Measurements from ENCODE around the gene DPF1. TPM values are rescaled to one million over a fixed set of nuclear protein-coding genes. Genes with fewer than 3 reads are reported as not detected.
"Not testable (repeated sequence)": the region's sequence is repeated elsewhere in the genome, so short reads cannot be mapped to it uniquely, and the experiment has no call there.

Gene DPF1
- total RNA-seq, 2 experiments from 2014 or later, result 0.75 to 1.2 TPM

- Mint-ChIP-seq H3K4me1 (ENCODE audit: low read depth) (peaks cover 2% of the 10 kb centered on the region), H3K27ac (no peak overlapping the region), H3K36me3 (no peaks in the 10 kb centered on the region), H3K27me3 (peaks cover 3% of the 10 kb centered on the region), H3K9me3 (no peaks in the 10 kb centered on the region), H3K4me3 (no peak overlapping the region)
- DNase-seq, result no peak
- ChIA-PET CTCF (interaction anchor here (0.9 kb wide), 1 partner anchor 91 kb away, joined by 3 read pairs; no protein-coding TSS in a partner anchor), POLR2A (interaction anchor here (0.6 to 0.7 kb wide), 2 partner anchors 107 to 622 kb away, joined by 3 read pairs; no protein-coding TSS in a partner anchor)
- intact Hi-C loops (cut with micrococcal nuclease), result no loop called here
Measured at GRCh38 chr19:38248421-38248820, 24.4 kb upstream of the DPF1 start.

- intact Hi-C loops (cut with micrococcal nuclease), result no loop called here
- ChIA-PET CTCF (no interaction called here), POLR2A (interaction anchor here (0.7 kb wide), 2 partner anchors 106 to 427 kb away, joined by 3 to 4 read pairs; no protein-coding TSS in a partner anchor)
- DNase-seq, result no peak
- Mint-ChIP-seq H3K4me1 (ENCODE audit: low read depth) (peaks cover 2% of the 10 kb centered on the region), H3K27ac (no peak overlapping the region), H3K4me3 (no peak overlapping the region), H3K36me3 (no peaks in the 10 kb centered on the region), H3K27me3 (peaks cover 3% of the 10 kb centered on the region), H3K9me3 (no peaks in the 10 kb centered on the region)
Measured at GRCh38 chr19:38247734-38248268, 23.8 kb upstream of the DPF1 start.

GRCh38 chr19:38247126-38247525 is 23.1 kb upstream of the DPF1 start:
- Mint-ChIP-seq H3K27ac (no peak overlapping the region), H3K4me1 (ENCODE audit: low read depth) (peaks cover 2% of the 10 kb centered on the region), H3K4me3 (no peak overlapping the region), H3K36me3 (no peaks in the 10 kb centered on the region), H3K9me3 (no peaks in the 10 kb centered on the region), H3K27me3 (peaks cover 3% of the 10 kb centered on the region)
- ChIA-PET POLR2A (interaction anchor here (0.7 kb wide), 1 partner anchor 428 kb away, joined by 4 read pairs; no protein-coding TSS in a partner anchor), CTCF (interaction anchor here (1.3 to 2.1 kb wide), 3 partner anchors 89 to 344 kb away, joined by 3 to 6 read pairs (median 5); partner anchors contain the start of gene CATSPERG)
- intact Hi-C loops (cut with micrococcal nuclease), result no loop called here
- no peak for DNase-seq

- Mint-ChIP-seq H3K36me3 (no peaks in the 10 kb centered on the region), H3K27ac (no peak overlapping the region), H3K27me3 (no peaks in the 10 kb centered on the region), H3K9me3 (no peaks in the 10 kb centered on the region), H3K4me3 (no peak overlapping the region), H3K4me1 (ENCODE audit: low read depth) (peaks cover 2% of the 10 kb centered on the region)
- ChIA-PET CTCF (interaction anchor here (0.9 to 2.2 kb wide), 5 partner anchors 74 to 343 kb away, joined by 3 to 6 read pairs (median 5); partner anchors contain the start of genes CATSPERG and KCNK6), POLR2A (no interaction called here)
- intact Hi-C loops (cut with micrococcal nuclease), result no loop called here
- DNase-seq, result no peak
Measured at GRCh38 chr19:38245826-38246498, 21.9 kb upstream of the DPF1 start.

GRCh38 chr19:38243279-38243673 is 19.3 kb upstream of the DPF1 start:
- H3K4me1 Mint-ChIP-seq (ENCODE audit: low read depth), result peaks cover 2% of the 10 kb centered on the region
- no peaks in the 10 kb centered on the region for H3K27me3 Mint-ChIP-seq
- intact Hi-C loops (cut with micrococcal nuclease), result no loop called here
- ChIA-PET POLR2A (interaction anchor here (0.6 kb wide), 1 partner anchor 35 kb away, joined by 3 read pairs; no protein-coding TSS in a partner anchor), CTCF (interaction anchor here (0.7 to 5.1 kb wide), 15 partner anchors 9 to 904 kb away, joined by 3 to 47 read pairs (median 7); partner anchors contain the start of genes CATSPERG, FAM98C, KCNK6 and PSMD8)
- H3K4me3 Mint-ChIP-seq, result no peak overlapping the region
- H3K36me3 Mint-ChIP-seq, result no peaks in the 10 kb centered on the region
- H3K27ac Mint-ChIP-seq, result no peak overlapping the region
- H3K9me3 Mint-ChIP-seq, result no peaks in the 10 kb centered on the region
- DNase-seq, result no peak

- no peak overlapping the region for H3K4me3 Mint-ChIP-seq
- DNase-seq, result no peak
- ChIA-PET POLR2A (no interaction called here), CTCF (interaction anchor here (0.7 to 5.1 kb wide), 2 partner anchors 95 to 230 kb away, joined by 3 to 47 read pairs; partner anchors contain the start of gene CATSPERG)
- no peak overlapping the region for H3K27ac Mint-ChIP-seq
- H3K27me3 Mint-ChIP-seq, result peaks cover 5% of the 10 kb centered on the region
- intact Hi-C loops (cut with micrococcal nuclease), result no loop called here
- H3K9me3 Mint-ChIP-seq, result no peaks in the 10 kb centered on the region
- H3K4me1 Mint-ChIP-seq (ENCODE audit: low read depth), result peaks cover 2% of the 10 kb centered on the region
- no peaks in the 10 kb centered on the region for H3K36me3 Mint-ChIP-seq
Measured at GRCh38 chr19:38239816-38240215, 15.8 kb upstream of the DPF1 start.

- peaks cover 22% of the 10 kb centered on the region for H3K27me3 Mint-ChIP-seq
- POLR2A ChIA-PET, result no interaction called here
Measured at GRCh38 chr19:38234615-38235014, 10.6 kb upstream of the DPF1 start.

GRCh38 chr19:38233740-38234251 is 9.8 kb upstream of the DPF1 start:
- Mint-ChIP-seq H3K36me3 (no peaks in the 10 kb centered on the region), H3K4me1 (ENCODE audit: low read depth) (peaks cover 3% of the 10 kb centered on the region)
- DNase-seq, result peak; percentile 90

More at GRCh38 chr19:38234615-38235014, 10.6 kb upstream of the DPF1 start:
- H3K4me3 Mint-ChIP-seq, result no peak overlapping the region
- H3K36me3 Mint-ChIP-seq, result no peaks in the 10 kb centered on the region
- DNase-seq, result no peak
- no peaks in the 10 kb centered on the region for H3K9me3 Mint-ChIP-seq
- CTCF ChIA-PET, result interaction anchor here (0.5 to 3.1 kb wide), 15 partner anchors 8 to 606 kb away, joined by 3 to 16 read pairs (median 4); partner anchors contain the start of genes CATSPERG, PPP1R14A, PSMD8 and SIPA1L3
- no peak overlapping the region for H3K27ac Mint-ChIP-seq
- H3K4me1 Mint-ChIP-seq (ENCODE audit: low read depth), result no peaks in the 10 kb centered on the region
- intact Hi-C loops (cut with micrococcal nuclease), result no loop called here

GRCh38 chr19:38231918-38232317 is 7.9 kb upstream of the DPF1 start:
- H3K9me3 Mint-ChIP-seq, result no peaks in the 10 kb centered on the region
- ChIA-PET POLR2A (no interaction called here), CTCF (interaction anchor here (1.0 to 1.6 kb wide), 3 partner anchors 12 to 330 kb away, joined by 3 to 6 read pairs (median 5); partner anchors contain the start of gene CATSPERG)
- H3K4me3 Mint-ChIP-seq, result no peak overlapping the region
- H3K36me3 Mint-ChIP-seq, result no peaks in the 10 kb centered on the region
- H3K4me1 Mint-ChIP-seq (ENCODE audit: low read depth), result peaks cover 12% of the 10 kb centered on the region
- no peak overlapping the region for H3K27ac Mint-ChIP-seq
- intact Hi-C loops (cut with micrococcal nuclease), result loop anchor here (2.0 kb wide), 1 partner anchor 105 kb away; no protein-coding TSS in a partner anchor
- peaks cover 29% of the 10 kb centered on the region for H3K27me3 Mint-ChIP-seq
- no peak for DNase-seq

More at GRCh38 chr19:38233740-38234251, 9.8 kb upstream of the DPF1 start:
- ChIA-PET POLR2A (no interaction called here), CTCF (interaction anchor here (0.5 to 3.1 kb wide), 13 partner anchors 8 to 331 kb away, joined by 3 to 16 read pairs (median 4); partner anchors contain the start of genes CATSPERG, FAM98C and PSMD8)
- intact Hi-C loops (cut with micrococcal nuclease), result loop anchor here (2.0 kb wide), 1 partner anchor 103 kb away; no protein-coding TSS in a partner anchor
- peaks cover 23% of the 10 kb centered on the region for H3K27me3 Mint-ChIP-seq
- no peak overlapping the region for H3K4me3 Mint-ChIP-seq
- peak overlapping the region; percentile 8 for H3K27ac Mint-ChIP-seq
- no peaks in the 10 kb centered on the region for H3K9me3 Mint-ChIP-seq

- H3K27ac Mint-ChIP-seq; H3K36me3 Mint-ChIP-seq; H3K9me3 Mint-ChIP-seq; H3K4me3 Mint-ChIP-seq; intact Hi-C loops (cut with micrococcal nuclease); DNase-seq: not testable (repeated sequence)
- ChIA-PET POLR2A (interaction anchor here (0.8 kb wide), 1 partner anchor 144 kb away, joined by 4 read pairs; the partner anchor contains the start of gene PSMD8), CTCF (interaction anchor here (1.0 to 2.4 kb wide), 3 partner anchors 35 to 136 kb away, joined by 4 to 8 read pairs (median 6); partner anchors contain the start of genes CATSPERG and SPINT2)
- Mint-ChIP-seq H3K27me3 (peaks cover 38% of the 10 kb centered on the region), H3K4me1 (ENCODE audit: low read depth) (peaks cover 12% of the 10 kb centered on the region)
Measured at GRCh38 chr19:38230506-38231133, 6.6 kb upstream of the DPF1 start.

GRCh38 chr19:38229585-38230073 is 5.6 kb upstream of the DPF1 start:
- no peak overlapping the region for H3K4me3 Mint-ChIP-seq
- POLR2A ChIA-PET, result no interaction called here
- peaks cover 12% of the 10 kb centered on the region for H3K4me1 Mint-ChIP-seq (ENCODE audit: low read depth)
- DNase-seq, result peak; percentile 83
- CTCF ChIA-PET, result interaction anchor here (2.4 kb wide), 1 partner anchor 36 kb away, joined by 8 read pairs; the partner anchor contains the start of gene SPINT2
- no peaks in the 10 kb centered on the region for H3K9me3 Mint-ChIP-seq
- intact Hi-C loops (cut with micrococcal nuclease), result loop anchor here (2.0 kb wide), 1 partner anchor 327 kb away; no protein-coding TSS in a partner anchor
- H3K27ac Mint-ChIP-seq, result no peak overlapping the region
- no peaks in the 10 kb centered on the region for H3K36me3 Mint-ChIP-seq
- H3K27me3 Mint-ChIP-seq, result peaks cover 43% of the 10 kb centered on the region
